HEK293T (cell line): ENCODE measurements around the gene BCL2L11.

Source experiments
- BHLHE40 ChIP-seq: fragments of 450-650 bp; IDR thresholded peaks from 2 replicates; pipeline ENCODE4 v1.6.1; 2016; ENCODE audit warnings: mild to moderate bottlenecking, moderate library complexity, borderline replicate concordance
- ELF4 ChIP-seq: fragments of 450-650 bp; IDR thresholded peaks from 2 replicates; pipeline ENCODE4 v1.6.1; 2017; ENCODE audit warnings: antibody characterized with exemption
- SP1 ChIP-seq: fragments of 450-650 bp; IDR thresholded peaks from 2 replicates; pipeline ENCODE4 v1.6.1; 2017
- TARDBP ChIP-seq: fragments of 450-650 bp; IDR thresholded peaks from 2 replicates; pipeline ENCODE4 v1.6.1; 2016
- TF ChIP-seq, protein P1 (sequence below): fragments of 450-650 bp; IDR thresholded peaks from 2 replicates; pipeline ENCODE4 v1.6.1; 2016

DNA sequence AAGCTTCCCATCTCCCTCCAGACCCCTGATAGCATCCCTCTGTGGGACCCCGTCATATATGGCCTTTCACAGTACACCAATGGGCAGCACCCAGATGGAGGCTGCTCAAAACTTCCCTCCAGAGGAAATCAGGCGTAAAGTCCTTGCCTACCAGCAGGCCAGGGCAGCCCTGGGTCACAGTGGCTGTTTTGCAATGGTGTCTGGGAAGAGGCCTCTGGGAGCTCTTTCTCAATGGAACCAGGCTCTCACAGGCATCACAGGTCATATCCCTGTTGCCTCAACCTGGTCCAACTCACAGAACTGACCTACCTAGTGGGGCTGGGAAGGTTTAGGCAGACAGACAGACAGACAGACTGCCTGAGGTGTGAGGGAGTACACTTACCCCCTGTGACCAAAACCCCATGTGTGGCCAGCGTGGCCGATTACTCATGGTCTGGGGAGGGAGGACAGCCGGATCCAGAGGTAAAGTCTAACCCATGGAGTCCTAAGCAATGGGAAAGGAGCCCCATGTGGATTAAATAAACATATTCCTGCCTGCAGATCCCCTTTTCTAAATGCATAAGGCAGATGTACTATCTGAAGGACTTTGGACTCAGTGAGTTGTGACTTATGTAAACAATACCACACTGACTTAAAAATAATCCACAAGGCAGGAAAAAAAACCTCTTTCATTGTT, 58.2 kb downstream of the BCL2L11 start:
- TF ChIP-seq BHLHE40 = no peak
- no peak for TF ChIP-seq TARDBP
- TF ChIP-seq SP1 = no peak
- TF ChIP-seq, protein P1, sequence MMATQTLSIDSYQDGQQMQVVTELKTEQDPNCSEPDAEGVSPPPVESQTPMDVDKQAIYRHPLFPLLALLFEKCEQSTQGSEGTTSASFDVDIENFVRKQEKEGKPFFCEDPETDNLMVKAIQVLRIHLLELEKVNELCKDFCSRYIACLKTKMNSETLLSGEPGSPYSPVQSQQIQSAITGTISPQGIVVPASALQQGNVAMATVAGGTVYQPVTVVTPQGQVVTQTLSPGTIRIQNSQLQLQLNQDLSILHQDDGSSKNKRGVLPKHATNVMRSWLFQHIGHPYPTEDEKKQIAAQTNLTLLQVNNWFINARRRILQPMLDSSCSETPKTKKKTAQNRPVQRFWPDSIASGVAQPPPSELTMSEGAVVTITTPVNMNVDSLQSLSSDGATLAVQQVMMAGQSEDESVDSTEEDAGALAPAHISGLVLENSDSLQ = no peak
- TF ChIP-seq ELF4 = no peak
